Epidermal melanocyte (primary cell): ENCODE results near the gene WDR93.

Experiments
- DNase-seq: peaks from one replicate; pipeline ENCODE4 v3.0.0; 2011; ENCODE audit warnings: low spot score; ENCODE audit not compliant: insufficient read length

The WDR93 gene

GRCh38 chr15:89690276-89691218, at the start of gene WDR93, which contains the start of gene PEX11A:
TSS of gene WDR93 (plus strand) at chr15:89690811. CDS start at chr15:89701747, 10,936 bp downstream.
TSS of gene PEX11A (minus strand) at chr15:89690754. CDS start at chr15:89690632, 122 bp downstream.
- DNase-seq = peak; percentile 54

DNA sequence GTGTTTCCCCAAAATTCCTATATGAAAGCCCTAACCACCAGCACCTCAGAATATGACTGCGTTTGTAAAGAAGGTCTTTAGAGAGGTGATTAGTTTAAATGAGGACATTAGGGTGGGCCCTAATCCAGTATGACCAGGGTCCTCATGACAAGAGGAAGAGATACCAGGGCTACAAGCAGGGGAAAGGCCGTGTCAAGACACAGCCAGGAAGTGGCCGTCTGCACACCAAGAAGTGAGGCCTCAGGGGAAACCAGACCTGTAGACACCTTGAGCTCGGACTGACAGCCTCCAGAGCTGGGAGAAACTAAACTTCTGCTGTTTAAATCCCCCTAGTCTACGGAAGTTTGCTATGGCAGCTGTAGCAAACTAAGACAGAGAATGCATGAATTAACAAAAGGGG, 49.6 kb upstream of the WDR93 start:
- DNase-seq = no peak

- no peak for DNase-seq
These were observed 48.5 kb upstream of the WDR93 start for GRCh38 chr15:89642106-89642505.

DNA sequence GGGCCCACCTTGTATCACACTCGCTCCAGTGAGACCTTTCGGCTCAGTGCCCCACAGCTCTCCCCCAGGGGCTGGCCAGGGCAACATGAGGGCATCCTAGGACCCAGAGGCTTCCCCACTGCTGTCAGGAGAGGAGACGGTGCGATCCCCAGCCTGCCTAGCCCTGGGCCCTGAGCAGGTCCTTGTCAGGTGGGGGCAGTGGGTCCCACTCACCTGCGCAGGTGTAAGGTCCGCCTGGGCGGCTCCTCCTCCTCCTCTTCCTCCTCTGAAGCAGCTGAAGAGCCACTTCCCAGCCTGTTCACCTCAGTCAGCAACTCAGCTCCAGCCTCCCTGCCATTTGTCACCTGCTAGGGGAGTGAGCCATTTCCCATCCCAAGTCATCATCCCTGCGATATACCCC, 44.9 kb upstream of the WDR93 start:
- DNase-seq = no peak

GRCh38 chr15:89646416-89647141, 44.0 kb upstream of the WDR93 start:
- no peak for DNase-seq

DNA sequence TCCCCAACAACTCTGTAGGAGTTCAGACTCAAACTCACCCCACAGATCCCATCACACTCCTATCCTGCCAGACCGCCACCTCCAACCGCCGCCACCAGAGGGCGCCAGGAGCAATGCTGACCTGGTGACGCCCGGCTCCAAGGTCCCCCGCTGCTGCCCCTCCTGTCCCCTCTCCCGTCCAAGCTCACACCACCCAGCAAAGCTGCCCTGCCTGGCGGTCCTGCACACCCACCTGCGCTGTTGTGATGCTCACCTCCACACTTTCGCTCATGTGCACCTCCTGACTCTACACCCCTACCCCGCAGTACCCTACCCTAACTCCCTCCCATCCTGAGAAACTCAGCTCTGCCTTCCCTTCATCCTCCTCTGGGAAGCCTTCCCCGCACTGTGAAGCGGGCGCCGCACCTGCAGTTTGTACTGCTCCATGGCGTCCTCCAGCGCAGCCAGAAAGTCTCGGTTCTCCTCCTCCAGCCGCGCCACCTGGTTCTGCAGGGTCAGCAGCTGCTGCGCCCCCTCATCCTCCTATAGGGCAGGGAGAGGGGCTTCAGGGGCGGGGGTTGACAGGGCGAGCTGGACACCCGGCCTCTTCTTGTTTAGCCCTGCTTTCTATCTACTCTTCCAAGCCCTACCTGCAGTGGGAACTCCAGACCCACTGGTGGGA, 43.3 kb upstream of the WDR93 start:
- DNase-seq = peak; percentile 93

DNA sequence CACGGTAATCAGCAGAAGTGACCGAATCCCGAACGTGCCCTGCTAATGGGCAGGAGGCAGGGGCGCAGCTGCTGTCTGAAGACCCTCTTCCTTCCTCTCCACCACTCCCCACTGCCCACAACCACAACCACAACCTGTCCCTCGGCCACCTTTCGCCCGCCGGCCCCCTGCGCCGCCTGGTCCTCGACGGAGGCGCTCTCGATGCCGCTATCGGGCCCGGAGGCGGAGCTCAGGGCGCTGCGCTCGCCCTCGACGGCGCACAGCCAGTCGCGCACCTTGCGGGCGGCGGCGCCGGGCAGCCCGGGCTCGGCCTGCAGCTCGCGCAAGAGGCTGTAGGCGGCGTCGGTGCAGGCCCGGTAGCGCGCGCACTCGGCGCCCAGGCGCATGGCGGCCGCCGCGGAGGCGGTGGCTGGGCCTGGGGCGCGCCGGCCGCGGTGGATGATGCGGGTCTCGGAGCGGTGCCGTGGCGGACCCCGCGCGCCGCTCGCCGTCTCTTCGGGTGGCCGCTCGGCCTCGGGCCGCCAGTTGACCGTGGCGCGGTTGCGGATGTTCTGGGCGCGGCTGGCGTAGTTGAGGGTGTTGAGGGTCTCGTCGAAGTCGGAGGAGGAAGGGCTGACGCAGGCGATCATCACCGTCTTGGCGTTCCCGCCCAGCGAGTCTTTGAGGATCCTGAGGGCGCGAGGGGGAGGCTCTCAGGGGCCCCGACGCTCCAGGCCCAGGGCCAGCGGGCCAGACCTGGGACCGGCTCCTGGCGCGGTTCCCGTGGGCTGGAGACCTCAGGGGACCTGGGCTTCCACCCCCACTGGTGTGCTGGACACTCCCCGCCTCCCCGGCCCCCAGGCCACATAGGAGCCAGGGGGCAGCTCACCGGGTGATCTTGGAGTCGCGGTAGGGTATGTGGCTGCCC, 42.3 kb upstream of the WDR93 start:
- DNase-seq = no peak

GRCh38 chr15:89649013-89649625, 41.5 kb upstream of the WDR93 start:
- DNase-seq = no peak

DNA sequence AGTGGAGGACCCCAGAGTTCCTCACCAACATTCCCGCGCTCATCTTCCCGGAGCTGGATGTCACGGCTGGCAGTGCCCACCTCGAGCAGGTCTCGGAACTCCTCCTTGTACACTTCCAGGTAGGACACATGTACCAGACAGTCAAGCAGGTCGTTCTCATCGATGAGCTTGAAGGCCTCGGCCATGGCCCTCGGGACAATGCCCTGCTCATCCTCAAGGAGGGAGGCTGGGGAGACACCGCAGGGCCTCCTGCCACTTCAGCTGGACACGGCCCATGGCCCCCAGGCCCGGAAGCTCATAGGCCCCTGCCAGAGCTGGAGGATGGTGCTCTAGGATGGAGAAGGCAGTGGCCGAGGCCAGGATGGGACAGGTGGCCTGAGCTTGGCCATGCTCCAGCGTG, 40.9 kb upstream of the WDR93 start:
- no peak for DNase-seq

- no peak for DNase-seq
These were observed 38.5 kb upstream of the WDR93 start for GRCh38 chr15:89652131-89652530.

DNA sequence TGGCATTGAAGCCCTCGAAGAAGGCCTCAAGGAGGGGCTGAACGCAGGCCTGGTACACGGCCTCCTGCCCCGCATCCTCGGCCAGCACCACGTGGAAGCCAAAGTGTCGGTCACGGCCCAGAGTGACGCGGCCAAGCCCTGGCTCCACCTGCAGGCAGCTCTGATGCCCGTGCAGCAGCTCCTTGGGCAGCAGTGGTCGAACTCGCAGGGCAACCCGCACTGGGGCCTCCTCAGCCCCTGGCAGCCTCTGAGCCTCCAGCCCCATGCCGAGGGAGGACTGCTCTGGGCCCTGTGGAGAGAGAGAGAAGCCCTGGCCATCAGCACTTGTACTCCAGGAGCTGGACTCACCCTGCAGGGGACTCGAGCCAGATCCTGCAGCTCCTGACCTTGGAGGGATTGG, 37.9 kb upstream of the WDR93 start:
- DNase-seq = no peak

DNA sequence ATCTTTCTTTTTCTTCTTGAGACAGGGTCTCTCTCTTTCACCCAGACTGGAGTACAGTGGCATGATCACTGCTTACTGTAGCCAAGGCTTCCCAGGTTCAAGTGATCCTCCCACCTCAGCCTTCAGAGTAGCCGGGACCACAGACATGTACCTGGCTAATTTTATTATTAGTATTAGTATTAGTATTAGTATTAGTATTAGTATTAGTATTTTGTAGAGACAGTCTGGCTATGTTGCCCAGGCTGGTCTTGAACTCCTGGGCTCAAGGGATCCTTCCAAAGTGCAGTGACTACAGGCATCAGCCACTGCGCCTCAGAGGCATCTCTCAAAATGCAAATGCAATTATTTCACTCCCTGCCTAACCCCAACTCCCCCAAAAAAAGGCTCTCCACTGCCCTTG, 37.0 kb upstream of the WDR93 start:
- no peak for DNase-seq

GRCh38 chr15:89654301-89654761, 36.3 kb upstream of the WDR93 start:
- DNase-seq = no peak

DNA sequence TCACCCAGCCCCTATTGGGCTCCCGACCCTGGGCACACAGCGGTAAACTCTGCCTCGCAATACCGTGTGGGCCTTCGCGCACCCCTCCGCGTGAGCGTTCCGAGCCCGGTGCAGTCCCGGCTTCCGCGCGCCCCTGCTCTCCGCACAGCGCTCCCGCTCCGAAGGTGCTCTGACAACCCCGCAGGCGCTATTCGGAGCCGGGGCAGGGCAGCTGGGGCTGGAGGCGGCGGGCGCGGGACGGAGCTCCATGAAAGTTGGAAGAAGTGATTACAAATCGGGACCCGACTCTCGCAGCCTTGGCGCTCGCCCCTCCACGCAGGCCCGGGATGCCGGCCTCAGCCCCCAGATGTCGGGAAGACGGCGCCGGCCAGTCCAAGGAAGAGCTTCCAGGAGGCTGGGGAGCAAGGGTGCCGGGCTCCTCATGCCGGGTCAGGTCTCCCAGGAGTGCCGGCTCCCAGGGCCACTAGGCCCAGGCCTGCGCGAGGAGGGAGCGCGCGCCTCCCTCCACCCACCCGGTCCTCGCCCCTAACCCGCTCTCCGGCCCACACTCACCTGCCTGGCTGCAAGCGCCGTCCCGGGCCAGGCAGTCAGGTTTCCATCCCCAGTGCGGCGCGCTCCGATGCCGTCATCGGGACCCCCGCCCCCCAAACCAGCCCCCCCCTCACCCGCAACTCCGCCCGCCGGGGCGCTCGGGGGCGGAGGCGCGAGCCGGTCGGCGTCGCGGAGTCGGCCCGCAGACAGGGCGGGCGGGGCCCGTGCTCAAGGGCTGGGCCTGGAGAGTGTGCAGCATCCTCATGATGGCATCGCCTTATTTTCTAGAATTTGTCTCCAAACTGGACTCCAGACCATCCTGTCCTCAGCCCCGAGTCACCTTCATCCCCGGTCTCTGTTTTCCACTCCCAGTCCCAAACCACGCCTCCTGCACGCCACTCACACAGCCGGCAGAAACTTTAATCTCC, 35.5 kb upstream of the WDR93 start, which contains the start of gene KIF7:
KIF7 (minus strand) TSS at position 621 of the 959 bp plus-strand sequence. CDS start 2,537 bp downstream, outside the sequence.
- peak; percentile 66 for DNase-seq

GRCh38 chr15:89656116-89656815, 34.3 kb upstream of the WDR93 start:
- no peak for DNase-seq

DNA sequence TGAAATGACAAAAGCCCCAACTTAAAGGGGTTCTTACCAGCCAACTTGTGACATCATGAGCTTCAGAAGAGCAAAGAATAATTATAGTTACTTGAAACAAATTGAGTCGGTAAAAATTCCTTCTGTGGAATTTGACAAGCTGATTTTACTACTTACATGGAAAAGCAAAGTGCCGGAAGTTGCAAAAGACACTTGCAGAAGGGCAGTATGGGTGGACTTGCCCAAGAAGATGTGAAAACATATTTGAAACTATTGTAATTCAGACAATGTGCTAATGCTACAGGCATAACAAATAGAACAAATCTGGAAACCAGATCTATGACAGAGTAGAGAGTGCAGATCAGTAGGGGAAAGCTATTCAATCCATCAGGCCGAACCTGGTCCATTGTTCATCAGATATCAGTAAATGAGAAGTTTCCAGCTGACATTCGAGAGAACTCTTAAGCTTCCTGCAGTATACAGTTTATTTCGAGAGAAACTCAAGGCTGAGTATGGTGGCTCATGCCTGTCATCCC, 32.9 kb upstream of the WDR93 start:
- DNase-seq = no peak

DNA sequence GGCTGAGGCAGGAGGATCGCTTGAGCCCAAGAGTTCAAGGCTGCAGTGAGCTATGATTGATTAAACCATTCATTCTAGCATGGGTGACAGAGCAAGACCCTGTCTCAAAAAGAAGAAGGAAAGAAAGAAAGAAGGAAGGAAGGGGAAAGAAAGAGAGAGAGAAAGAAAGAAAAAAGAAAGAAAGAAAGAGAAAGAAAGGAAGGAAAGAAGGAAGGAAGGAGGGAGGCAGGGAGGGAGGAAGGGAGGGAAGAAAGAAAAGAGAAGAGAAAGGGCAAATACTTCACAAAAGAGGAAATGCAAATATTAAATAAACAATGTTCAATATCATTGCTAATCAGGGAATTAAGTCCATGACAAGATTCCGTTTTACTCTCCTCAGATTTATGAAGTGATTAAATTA, 31.3 kb upstream of the WDR93 start:
- DNase-seq = no peak

DNA sequence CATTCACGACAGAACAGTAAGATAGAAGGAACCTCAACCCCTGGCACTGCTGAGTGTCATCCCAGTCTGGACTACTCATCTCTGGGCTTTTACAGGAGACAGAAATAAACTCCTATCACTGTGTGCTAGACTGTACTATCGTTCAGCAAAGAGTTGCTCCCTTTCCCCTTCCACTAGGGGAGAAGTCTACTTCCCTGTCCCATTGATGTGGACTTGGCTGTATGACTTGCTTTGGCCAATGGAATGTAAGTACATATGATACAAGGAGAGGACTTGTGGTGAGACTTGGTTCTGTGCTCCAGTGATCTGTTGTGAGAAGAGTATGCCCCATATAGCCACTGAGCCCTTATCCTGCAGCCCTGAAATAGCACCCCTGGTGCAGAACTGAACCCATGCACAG, 30.1 kb upstream of the WDR93 start:
- no peak for DNase-seq
